DMS153 (cell line): Measurements from ENCODE around the gene STAC.

ENCODE experiments used
- DNase-seq: peaks from one replicate; lab custom pipeline; 2025; lab: John Stamatoyannopoulos, UW

The STAC gene

DNA sequence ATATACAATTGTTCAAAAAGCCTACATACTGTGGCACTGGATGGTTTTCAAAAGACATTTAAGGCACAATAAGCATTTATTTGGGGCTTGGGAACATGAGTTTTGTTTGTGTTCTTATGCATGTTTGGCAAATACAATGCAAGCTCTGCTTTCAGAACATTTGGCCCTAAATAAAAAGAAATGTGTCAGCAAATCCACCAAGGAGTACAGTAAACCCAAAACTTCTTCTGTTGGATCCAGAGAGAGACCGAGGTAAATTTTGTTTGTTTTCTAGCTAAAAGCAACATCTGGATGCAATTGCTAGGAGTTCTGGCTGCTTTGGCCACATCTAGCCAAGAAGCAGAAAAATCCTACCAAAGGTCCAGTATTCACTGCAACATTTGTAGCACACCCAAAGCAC is 215.2 kb downstream of the STAC start:
- DNase-seq: no peak

DNA sequence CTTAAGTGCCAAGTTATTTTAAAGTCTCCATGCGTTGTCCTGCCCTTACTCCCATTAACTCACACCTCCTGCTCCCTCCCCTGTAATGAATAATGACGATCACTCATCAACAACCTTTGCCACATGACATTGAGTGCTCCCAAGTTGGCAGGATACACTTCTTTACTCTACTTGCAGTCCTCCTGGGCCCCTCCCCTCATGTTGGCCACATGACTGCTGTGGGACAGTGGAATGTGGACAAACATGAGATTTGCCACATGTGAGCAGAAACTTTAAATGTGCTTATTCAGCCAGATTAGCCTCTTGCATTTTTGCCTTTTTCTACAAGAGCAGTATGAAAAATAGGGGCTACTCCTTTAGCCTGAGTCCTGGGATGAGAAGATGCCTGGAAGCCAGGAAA is 216.1 kb downstream of the STAC start:
- DNase-seq: no peak

DNA sequence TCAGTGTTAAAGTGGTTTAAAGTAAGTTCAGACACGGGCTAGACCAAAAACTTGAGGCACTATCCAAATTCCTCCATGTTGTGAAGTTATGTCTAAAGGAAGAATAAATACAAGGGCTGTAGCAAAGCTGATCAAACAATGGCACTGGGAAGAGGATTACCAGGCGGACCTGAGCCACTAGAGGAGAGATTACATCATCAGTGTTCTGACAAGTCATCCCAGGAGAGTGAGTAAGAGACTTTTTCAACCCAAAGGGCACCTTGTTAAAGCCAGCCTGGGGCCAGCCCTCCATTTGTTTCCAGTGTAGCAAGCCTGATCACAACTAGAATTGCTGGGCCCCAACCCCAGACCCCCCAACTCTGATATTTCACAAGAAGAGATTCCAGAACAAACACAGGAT is 217.1 kb downstream of the STAC start:
- no peak for DNase-seq
